ENCODE data around the gene SLC22A16.

GRCh38 chr6:110428153-110428552 lies 48.3 kb downstream of the SLC22A16 start:
- TF ChIP-seq POLR2A (IDR thresholded peaks at IDR 0.05; ENCODE audit: low read depth, low read length): no peak
- no peak for TF ChIP-seq TAF1 (IDR thresholded peaks at IDR 0.05; ENCODE audit: borderline replicate concordance, low read depth, low read length)
- no peak for TF ChIP-seq POLR2AphosphoS5 (IDR thresholded peaks at IDR 0.05; ENCODE audit: low read depth, low read length)
